Stimulated activated CD8-positive, alpha-beta memory T cell treated with anti-CD3 and anti-CD28 coated beads, Interleukin-15, amount 100 ng/mL, for 4 hours (primary cell): Measurements from ENCODE around the gene RTN4R.
A peak's percentile ranks its signal among the peaks of the same experiment; 100 is the strongest.
"Not testable (repeated sequence)": the region's sequence is repeated elsewhere in the genome, so short reads cannot be mapped to it uniquely, and the experiment has no call there.

Experiments used
- DNase-seq, 2 donors: peaks; one replicate each; pipeline ENCODE4 v3.0.0-alpha.2; 2020; ENCODE audit warnings: low read depth in 2 of 2

Gene RTN4R

DNA sequence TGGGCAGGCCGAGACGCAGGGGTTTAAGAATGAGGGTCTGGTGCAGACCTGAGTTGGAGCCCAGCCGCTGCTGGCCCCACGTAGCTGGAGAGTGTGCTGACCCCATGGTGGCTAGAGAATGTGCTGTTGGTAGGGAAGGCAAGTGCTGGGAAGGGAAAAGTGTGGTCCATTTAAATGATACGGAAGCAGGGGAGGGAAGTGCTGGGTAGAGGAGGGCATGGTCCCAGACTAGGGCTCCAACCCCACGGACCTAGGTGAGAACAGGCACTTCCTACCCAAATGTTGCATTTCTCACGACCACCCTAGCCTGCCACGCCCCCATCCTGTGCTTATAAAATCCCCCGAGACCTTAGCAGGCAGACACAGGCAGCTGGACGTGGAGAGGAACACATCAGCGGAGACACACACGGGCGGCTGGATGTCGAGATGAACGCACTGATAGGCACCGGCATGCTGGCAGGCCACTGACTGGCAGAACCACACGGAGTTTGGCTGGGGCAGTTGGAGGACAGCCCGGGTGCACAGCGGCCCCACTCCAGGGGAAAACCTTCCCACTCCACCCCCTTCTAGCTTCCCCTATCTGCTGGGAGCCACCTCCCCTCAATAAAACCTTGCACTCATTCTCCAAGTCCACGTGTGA is 18.8 kb upstream of the RTN4R start:
- DNase-seq, result not testable (repeated sequence)

- DNase-seq, result not testable (repeated sequence)
These were observed 18.2 kb upstream of the RTN4R start for GRCh38 chr22:20286312-20286660.

DNA sequence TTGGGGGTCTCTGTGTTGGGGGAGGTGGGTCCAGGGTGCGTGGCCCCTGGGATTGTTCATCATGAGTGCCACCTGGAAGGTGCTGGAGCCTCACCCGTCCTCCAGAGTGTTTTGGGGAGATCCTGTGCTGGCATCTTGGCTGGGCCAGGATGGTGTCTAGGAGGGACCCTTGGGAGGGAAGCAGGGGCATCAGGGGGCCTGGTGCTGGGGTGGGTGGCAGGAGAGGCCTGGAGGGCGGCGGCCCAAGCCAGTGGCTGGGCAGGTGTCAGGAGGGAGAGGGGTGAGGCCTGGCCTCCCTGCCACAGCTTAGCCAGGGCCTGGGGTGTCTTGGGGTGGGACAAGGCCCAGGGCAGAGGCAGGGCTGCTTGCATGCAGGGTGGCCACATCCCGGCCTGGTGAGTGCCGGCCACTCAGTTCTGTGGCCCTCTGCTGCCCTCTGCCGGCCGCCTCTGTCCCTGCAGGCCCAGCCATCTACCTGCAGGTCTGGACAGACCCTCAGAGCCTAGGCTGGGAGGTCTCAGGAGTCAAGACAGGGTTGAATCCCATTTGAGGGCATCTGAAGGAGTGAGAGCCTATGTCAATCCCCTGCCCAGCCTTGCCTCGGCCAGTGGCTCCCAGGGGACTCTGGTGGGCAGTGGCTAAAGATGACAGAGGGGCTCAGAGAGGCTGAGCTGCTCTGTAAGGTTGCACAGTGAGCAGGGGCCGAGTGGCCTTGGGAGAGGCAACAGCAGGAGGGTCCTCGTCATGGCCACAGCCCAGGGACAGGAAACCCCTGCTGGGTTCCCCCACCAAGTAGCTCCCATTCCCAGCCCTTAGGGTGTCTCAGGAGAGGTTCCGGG is 17.6 kb upstream of the RTN4R start:
- DNase-seq, result peak; percentile 38 to 52

DNA sequence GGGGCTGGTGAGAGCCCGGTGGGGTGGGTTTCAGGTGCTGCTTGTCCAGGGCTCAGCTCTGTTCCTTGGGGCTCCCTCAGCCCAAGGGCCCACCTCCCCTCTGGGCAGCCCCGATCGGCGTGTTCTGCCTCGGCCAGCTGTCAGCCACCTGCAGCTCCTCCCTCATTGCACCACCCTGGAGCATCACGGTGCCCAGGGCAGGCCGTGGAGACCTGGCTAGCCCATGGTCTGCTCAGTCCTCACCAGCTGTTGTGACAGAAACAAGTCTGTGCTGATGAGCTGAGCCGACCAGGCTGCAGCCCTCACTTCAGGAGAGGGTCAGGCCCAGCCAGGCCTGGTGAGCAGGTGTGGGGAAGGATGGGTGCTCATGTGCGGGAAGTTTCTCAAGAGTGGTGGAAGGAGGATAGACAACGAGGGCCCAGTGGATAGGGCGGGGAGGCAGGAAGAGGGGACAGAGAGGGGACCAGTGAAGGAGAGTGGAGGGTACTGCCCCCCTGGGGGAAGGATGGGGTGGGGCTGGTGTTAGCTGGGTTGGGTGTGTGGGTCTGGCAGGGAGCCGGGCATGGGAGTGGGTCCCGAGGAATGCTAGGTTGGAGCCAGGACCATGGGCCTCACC is 16.5 kb upstream of the RTN4R start:
- no peak for DNase-seq

- no peak for DNase-seq
These were observed 15.6 kb upstream of the RTN4R start for GRCh38 chr22:20283674-20284066.

DNA sequence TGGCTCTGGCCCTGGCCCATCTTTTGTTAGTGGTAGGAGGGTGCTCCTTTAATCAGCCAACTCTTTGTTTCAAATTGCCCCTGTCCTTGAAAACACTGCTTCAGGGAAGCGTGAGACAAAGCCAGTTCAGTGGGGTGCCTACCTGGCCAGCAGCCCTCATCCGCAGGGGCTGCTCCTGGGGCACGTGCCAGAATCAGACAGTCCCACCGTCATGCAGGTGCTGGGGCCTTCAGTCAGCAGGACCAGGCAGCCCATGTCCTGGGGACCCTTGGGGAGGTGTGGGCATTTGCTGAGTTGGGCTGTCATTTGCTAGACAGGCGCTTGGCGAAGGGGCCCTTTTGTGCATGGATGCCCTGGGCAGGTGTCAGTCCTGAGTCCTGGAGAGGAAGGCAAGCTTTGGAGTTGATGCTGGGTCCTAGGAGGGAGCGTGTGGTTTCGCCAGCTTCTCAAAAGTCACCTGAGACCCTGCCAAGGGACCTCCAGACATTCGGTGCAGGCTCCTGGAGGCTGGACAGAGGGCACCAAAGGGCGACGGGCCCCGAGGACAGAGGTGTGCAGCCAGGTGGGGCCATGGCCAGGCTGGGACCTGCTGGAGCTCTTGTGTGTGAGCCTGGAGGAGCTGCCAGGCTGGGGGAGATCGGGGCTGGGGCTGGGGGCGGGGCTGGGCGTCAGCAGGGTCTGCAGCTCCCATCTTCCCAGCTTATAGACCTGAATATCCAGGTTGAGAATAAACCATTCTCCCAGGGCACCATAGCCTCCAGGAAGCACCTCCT is 15.0 kb upstream of the RTN4R start:
- no peak for DNase-seq

- DNase-seq, result no peak
These were observed 13.8 kb upstream of the RTN4R start for GRCh38 chr22:20281891-20282290.

DNA sequence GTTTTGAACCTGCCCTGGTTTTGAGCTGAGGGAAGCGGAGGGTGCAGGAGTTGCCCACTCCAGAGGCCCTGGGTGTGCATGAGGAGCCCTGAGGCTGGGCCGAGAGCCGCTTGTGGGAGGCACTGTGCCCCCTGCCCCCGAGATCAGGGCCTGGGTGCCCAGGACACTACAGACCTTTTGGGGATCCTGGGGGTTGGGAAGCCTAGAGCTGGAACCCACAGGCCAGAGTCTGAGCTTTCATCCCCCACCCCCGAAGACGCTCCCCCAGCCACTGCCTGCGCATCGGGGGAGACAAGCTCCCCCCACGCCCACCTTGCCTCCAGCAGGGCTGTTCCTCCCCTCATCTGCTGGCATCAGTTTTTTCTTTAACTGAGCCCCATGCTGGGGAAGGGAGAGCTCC is 13.4 kb upstream of the RTN4R start:
- not testable (repeated sequence) for DNase-seq

DNA sequence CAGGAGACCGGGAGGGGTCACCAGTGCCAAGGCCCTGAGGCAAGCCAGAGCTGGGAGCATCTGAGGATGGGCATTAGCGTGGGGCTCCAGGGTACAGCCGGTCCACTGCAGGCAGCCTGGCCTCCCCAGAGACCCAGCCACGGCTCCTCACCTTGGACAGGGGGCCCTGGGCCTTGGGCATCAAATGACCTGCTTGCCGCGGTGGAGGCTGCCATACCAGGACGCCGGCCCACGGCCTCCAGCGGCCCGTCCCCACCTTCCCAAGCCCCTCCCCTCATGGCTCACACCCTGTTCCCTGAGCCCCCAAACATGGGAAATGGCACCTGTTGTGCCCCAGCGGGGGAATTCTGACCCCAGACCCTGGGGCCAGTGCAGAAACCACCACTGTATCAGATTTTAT is 12.7 kb upstream of the RTN4R start:
- DNase-seq, result no peak

DNA sequence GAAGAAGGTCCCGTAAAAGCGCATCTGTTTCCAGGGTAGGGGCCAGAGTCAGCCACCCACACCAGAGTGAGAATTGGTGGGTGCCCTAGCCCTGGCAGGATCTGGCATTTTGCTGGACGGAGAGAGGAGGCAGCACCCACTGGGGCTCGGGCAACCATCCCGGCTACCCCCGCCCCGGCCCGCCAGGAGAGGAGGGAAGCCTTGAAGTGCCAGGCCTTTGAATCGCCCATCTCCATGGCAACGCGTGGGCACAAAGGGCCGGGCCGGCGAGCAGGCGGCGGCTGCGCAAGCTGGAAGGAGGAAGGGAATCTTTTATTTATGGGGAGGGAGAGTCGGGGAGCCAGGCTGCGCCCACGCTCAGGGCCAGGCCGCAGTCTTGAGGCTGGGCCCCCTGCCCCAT is 12.0 kb upstream of the RTN4R start:
- DNase-seq, result not testable (repeated sequence)

DNA sequence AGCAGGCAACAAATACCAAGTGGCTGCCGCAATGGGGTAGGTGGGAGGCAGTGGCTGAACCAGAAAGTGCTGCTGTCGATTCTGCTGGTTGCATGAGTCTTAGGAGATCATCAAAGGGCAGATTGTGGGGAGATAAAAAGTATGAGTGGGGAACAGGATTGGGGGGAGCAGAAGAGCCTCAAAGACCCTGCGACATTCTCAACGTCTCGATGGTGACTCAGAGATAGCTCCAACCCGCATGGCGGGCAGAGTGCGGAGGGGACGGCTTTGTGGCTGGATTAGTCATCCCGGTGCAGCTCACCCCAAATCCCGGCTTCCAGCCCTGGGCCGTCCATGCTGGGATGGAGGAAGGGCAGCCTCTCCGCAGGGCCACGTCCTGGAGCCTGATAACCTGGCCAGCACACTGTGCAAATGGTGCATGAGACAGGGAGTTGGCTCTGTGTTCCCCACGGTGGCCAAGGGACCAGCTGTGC is 11.6 kb upstream of the RTN4R start:
- DNase-seq, result no peak

GRCh38 chr22:20278726-20279490 is 10.8 kb upstream of the RTN4R start:
- DNase-seq, result not testable (repeated sequence)

DNA sequence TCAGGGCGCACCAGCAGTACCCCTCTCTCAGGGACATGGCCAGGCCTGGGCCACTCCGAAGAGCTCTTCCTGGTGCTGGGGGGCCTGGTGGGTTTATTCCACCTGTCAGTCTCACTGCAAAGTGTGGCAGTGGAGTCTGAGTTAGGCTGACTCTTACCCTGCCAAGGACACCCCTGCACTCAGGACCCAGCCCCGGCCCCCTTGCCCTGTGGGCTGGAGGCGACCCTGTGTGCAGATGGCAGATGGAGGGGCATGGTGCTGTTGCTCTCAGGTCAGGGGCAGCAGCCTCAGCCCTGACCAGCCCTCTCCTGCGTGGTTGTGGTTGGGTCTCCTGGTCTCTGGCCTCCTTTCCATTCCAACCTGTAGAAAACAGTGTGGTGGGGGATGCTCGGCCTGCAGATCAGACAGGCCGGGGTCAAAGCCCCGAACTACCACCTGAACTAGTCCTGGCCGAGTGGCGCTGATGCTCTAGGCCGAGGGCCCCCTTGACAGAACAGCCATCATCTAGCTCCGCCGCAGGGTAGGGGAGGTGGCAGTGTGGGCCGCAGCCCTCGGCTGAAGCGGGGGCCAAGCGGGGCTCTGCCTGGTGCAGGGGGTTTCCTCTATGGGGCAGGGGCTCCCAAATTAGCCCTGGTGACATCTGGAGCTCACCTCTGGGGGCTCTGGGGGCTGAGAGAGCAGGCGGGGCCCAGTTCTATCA is 10.0 kb upstream of the RTN4R start:
- DNase-seq, result not testable (repeated sequence)

DNA sequence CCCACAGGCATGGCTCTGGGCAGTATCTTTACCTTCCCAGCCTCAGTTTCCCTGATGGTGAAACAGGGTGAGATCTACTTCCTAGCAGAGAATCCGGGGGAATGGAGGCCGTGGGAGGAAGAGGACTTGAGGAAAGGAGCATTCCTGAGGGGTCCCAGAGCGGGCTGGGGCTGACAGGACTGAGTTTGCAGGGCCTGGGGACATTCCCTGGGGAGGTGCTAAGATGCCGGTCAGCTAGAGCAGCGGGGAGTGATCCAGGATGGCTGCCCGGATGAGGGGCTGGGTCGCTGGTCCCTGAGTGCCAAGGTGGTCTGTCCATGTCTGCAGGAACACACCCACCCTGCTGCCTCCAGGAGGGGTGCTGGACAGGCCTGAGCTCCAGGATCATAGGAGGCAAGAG is 8.3 kb upstream of the RTN4R start:
- DNase-seq, result no peak

DNA sequence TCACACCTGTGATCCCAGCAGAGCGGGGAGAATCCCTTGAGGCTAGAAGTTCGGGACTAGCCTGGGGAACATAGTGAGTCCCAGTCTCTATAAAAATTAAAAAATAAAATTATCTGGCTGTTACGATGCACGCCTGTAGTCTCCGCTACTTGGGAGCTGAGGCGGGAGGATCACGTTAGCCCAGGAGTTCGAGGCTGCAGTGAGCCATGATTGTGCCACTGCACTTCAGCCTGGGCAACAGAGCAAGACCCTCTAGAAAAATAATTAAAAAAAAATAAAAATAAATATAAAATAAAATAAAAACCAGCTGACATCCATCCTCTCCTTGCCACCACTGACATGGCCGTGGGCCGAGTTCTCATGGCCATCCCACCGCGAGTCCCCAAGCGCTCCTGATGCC is 7.7 kb upstream of the RTN4R start:
- no peak for DNase-seq

GRCh38 chr22:20275325-20275724 is 7.2 kb upstream of the RTN4R start:
- not testable (repeated sequence) for DNase-seq

DNA sequence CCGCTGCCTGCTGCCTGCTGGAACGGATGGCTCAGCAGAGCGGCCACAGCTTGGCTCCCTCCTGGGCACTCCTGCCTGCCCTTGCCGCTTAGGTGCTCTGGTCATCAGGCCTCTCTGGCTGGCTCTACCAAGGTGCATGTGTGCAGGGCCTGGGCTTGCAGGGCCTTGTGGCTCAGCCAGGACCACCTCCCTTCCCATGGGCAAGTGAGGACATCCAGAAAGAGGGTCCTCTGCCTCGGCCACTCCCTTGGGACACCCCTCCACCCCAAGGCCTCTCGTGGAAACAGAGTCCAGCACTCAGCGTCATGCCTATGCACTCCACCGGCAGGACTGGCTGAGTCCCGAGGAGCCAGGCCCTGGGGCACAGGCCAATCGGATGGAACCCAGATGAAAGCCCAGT is 6.3 kb upstream of the RTN4R start:
- DNase-seq, result not testable (repeated sequence)

- no peak for DNase-seq
These were observed 5.7 kb upstream of the RTN4R start for GRCh38 chr22:20273758-20274181.

- DNase-seq, result no peak
These were observed 4.6 kb upstream of the RTN4R start for GRCh38 chr22:20272700-20273099.

DNA sequence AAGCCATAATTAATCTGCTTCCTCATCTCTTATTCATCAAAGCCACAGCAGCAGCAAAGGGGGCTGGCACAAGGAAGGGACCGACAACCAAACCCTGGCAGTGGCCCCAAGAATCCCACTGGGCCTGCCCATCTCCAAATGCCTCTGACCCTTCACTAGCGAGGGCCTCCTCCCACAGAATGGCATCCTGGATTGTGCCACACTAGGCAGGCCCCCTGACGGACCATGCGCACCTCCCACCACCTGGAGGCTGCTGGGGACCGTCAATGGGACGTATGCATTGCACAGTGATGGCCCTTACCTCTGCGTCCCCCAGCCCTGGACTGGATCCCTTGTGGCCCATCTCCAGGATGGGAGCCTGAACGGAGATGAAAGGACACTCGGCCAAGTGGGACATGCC is 4.1 kb upstream of the RTN4R start:
- DNase-seq, result no peak
